Globus pallidus (tissue), 1 donor: ENCODE results near the gene XYLT1.
A peak's percentile ranks its signal among the peaks of the same experiment; 100 is the strongest.

Experiments
- DNase-seq: peaks from one replicate; pipeline ENCODE4 v3.0.0-alpha.2; 2015; ENCODE audit warnings: low spot score

The XYLT1 gene

GRCh38 chr16:17396762-17397498 lies 73.8 kb downstream of the XYLT1 start:
- no peak for DNase-seq

DNA sequence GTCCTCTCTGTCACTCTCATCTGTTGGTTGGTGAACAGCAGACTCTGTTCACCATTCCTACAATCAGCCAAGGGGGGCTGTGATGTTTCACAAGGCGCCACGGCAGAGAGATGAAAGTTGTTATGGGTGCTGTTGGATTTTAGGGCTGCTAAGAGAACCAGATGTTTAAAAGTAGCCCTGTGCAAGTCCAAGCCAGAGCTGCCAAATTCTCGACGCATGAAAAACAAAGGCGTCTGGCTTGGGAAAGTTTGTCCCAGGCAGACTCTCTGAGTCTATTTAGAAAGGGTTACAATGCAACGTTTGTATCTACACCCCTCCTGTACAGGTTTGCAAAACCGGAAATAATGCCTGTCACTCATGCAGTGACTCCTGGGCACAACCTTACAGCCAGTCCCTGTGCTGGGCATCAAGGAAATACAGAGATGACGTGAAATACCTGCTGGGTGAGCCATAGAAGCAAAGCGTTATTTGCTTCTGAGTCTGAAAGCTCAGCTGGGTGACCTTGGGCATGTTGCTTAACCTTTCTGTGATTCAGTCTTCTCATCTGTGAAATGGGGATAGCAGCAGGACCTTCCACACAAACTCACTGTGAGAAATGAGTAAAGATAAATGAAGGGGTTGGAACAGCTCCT lies 74.8 kb downstream of the XYLT1 start:
- DNase-seq, result no peak

DNA sequence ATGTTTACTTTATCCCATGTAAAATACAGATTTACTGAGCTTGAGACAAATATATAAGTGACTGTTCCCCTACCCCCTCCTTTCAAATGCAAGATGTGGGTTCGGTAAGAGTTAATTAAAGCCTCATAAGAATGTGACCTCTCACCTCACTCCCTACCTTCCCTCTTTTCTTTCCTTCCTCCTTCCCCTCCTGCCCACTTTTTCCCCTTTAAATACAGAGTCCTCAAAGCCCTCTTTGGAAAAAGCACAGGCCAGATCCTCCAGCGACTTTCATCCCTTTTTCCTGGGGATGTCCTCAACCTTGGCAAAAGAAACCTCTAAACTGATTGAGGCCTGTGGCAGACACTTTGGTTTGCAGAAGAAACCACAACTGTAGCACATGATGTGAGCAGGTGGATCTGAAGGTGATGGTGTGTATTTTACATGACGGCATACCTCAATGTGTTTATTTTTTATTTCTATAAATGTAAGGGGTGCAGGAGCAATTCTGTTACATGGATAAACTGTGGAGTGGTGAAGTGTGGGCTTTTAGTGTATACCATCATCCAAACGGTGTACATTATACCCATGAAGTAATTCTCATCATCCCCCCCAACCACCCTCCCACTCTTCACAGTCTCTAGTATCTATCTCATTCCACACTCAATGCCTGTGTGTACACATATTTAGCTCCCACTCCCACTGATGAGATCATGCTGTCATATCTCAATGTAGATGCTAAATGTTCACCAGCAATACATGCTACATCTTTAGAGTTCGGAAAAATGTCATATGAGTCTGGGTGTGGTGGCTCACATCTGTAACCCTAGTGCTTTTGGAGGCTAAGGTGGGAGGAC lies 77.7 kb downstream of the XYLT1 start:
- no peak for DNase-seq

GRCh38 chr16:17392127-17392856 lies 78.5 kb downstream of the XYLT1 start:
- DNase-seq, result no peak

GRCh38 chr16:17391715-17392114 lies 79.0 kb downstream of the XYLT1 start:
- no peak for DNase-seq

- no peak for DNase-seq
Observed at GRCh38 chr16:17389384-17389783, 81.4 kb downstream of the XYLT1 start.

- DNase-seq, result no peak
Observed at GRCh38 chr16:17387256-17387655, 83.5 kb downstream of the XYLT1 start.

- DNase-seq, result no peak
Observed at GRCh38 chr16:17386229-17386628, 84.5 kb downstream of the XYLT1 start.

DNA sequence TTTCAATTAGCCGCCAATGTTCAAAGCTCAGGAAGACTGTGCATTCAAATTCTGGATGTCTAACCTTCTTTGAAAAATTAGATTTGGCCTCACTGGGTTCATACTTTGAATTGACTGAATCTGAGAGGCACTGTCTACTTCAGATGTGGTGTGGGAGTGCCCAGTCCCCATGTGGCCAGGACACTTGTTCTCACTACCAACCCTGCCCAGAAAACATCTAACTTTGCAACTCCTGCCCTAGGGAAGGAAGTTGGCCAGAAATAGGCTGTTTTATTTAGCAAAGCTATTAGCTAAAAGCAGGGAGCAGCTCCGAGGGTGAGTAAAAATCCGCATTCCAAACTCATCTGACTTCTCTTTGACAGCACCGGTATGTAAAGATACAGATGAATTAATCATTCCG lies 86.3 kb downstream of the XYLT1 start:
- no peak for DNase-seq

- DNase-seq, result no peak
Observed at GRCh38 chr16:17382949-17383863, 87.6 kb downstream of the XYLT1 start.

DNA sequence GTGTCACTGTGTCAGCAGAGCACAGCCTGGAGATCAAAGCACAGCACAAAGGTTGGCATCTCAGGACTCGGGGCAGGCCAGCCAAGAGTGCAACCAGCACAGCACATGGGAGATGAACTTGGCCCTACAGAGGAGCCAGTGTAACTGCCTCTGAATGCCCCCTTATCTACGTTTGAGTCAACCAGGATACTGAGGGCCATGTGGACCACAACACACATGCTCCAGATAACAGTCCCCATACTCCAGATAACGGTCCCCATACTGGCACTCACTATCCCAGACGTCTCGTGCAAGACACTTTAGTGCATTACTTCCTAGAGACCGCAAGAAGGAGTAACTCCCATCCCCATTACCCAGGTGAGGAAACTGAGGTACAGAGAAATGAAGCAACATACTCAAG lies 88.2 kb downstream of the XYLT1 start:
- DNase-seq, result no peak

DNA sequence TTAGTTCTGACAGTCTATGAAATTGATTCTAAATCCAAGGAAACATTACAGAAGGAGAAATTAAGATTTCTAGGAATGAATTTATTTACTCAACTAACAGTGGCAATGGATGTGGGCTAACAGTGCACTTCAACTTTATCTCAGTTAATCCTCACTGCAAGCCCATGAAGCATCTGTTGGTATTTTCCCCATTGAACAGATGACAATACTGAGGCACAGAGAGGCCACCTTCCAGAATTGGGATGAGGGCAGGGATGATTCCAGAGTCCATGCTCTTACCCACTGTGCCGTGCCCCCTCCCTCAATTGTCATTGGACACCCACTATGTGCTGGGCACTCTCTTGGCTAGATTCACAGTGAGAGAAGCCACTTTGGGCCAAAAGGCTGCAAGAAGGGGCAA lies 89.0 kb downstream of the XYLT1 start:
- DNase-seq, result no peak

DNA sequence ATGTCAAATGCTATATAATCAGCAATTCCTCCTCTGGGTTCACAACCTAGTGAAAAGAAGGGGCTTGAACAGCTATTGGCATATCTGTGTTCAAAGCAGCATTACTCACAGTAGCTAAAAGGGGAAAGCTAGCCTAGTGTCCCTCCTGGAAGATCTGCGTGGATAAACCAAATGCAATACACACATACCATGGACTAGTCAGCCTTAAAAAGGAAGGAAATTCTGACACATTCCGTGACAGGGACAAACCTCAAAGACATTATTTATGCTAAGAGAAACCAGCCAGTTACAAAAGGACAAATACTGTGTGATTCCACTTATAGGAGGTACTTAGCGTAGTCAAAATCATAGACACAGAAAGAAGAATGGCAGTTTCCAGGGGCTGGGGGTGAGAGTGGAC lies 90.1 kb downstream of the XYLT1 start:
- DNase-seq, result no peak

- DNase-seq, result no peak
Observed at GRCh38 chr16:17379121-17379571, 91.6 kb downstream of the XYLT1 start.

DNA sequence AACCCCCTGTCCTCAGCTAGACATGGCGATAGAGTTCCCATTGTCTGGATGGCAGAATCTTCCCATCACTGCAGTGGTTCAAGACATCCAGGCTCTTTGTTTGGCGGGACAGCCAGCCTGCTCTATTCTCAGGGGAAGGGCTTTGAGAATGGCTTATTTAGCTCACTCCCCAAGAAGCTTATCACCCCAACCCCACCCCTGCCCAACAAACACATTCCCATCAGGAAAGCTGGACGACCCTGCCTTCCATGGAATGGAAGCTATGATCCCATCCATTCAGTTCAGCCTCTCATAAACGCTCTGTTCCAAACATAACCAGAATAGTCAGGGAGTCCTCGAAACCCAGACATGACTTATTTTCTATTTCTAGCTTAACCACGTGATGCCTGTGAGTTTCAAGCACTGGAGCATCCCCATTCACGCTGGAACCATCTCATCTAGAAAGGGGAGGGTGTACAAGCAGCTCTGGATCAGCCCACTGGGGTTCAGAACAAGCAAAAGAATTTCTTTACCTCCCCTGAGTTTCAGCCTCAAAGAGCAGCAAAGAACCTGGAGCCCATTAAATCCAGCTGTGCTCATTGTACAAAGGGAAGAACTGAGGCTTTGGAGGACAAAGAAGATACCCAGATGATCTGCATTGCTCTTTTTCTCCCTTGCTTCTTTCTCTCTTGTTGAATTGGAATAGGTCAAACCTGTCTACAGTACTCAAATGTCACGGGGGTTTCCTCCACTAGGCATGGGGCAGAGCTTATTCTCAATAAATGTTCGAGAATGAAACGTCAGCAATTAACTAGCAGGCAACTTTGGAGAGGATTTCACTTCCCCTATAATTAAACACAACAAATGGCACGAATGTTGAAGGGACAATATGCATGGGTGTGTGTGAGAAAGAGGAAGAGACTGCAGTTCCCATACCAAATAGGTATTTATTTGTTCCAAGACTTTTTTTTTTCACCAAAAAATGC lies 93.1 kb downstream of the XYLT1 start:
- peak; percentile 67 for DNase-seq

DNA sequence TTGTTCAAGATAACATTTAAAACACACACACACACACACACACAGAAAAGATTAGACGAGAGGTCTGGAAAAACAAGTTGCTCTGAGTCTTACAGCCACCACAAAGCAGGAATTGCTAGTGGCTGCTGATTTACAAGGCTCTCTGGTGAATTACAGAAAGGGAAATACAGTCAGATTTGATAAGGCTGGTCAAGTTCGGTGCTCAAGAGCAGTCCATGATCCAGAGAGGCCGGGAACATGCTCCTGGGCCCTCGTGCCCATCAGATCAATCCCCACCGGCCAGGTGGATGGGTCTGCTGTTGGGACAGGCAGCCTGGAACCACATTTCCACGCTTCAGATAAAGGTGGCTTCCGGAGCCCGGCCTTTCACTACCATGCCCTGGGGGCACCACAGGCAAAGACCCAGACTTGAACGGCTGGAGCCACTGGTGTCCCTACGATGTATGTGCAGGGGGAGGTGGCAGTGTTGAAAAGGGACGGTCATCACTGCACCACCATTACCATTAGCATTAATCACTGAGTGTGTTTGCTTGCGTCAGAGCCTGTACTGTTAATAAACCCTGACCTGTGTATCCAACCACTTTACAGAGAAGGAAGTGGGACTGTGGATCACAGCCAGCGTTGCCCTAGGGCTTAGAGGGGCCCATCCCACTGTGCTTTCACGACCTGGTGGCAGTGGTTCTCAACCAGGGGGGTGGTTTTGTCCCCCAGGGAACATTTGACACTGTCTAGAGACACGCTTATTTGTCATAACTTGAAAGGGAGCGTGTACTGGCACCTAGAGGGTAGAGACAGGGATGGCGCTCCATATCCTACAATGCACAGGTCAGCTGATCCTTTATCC lies 95.1 kb downstream of the XYLT1 start:
- DNase-seq, result no peak

DNA sequence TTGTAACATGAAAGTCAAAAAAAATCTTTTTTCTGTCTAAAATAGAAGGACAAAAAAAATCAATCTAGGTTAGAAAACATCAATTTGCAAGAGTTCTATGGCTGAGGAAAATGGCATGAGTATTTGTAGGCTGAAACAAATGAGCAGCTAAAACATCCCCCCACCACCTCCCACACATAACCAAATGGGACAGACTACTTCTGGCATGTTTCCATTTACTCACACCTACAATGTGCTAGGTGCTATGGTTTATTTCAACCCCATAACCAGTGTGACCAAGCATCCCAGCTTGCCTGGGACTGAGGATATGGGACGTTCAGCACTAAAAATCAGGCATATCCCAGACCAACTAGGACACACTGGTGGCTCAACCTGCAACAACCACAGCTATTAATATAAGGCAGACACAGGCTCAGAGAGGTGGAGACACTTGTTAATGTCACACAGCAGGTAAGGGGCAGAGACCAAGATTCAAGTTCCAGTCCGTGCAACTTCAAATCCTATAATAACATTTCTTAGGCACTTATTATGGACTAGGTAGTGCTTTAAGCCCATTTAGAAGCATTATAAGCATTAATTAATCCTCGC lies 96.0 kb downstream of the XYLT1 start:
- DNase-seq, result no peak

DNA sequence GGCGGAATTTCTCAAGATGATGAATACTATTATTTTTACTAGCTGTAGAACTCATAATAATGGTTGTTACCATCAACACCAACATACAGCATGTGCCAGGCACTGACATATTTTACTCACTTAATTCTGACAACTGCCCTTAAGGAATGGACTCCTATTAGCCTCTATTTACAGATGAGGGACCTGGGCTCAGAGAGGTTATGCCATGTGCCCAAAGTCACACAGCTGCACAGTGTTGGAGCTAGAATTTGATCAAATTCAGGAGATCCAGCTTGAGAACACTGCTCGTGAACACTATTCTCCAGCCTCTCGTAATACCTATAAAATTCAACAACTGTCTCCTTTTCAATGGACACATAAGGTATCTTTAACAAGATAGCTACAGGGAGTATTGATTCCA lies 97.2 kb downstream of the XYLT1 start:
- no peak for DNase-seq

GRCh38 chr16:17372386-17372785 lies 98.4 kb downstream of the XYLT1 start:
- DNase-seq, result no peak
